Measurements from ENCODE around the gene SYCN. TPM values are rescaled to one million over a fixed set of nuclear protein-coding genes. Genes with fewer than 3 reads are reported as not detected.

The SYCN gene
- total and polyA plus RNA-seq, 2 donors (not counting 3 experiments of a cell fraction or from before 2014, with no cell fraction given) = not detected

DNA sequence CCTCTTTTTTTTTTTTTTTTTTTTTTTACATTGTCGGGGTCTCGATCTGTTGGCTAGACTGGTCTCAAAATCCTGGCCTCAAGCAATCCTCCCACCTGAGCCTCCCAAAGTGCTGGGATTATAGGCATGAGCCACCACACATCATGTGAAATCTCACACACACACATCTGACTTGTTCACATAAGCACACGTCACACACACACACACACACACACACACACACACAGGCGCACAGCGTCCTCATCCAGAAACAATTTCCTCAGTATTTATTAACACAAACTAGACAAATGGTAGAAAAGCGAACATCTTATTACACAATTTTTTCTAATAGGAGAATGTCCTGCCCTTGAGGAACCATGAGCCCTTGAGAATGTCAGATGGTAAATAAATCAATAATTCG lies 5.1 kb upstream of the SYCN start:
- no peak overlapping the region for H2AFZ ChIP-seq (ENCODE audit: low read depth, low read length)
- FAIRE-seq = no peak
- no peak overlapping the region for H3K9ac ChIP-seq (replicated peaks; ENCODE audit: extremely low read depth, insufficient read depth, low read length)
- CTCF ChIA-PET = no interaction called here
- no peaks in the 10 kb centered on the region for H3K36me3 ChIP-seq (ENCODE audit: control insufficient read depth in 2 of 2, extremely low read depth in 1 of 2, insufficient read depth in 2 of 2, low read length in 2 of 2)
- intact Hi-C loops (cut with micrococcal nuclease) = no loop called here
- no peaks in the 10 kb centered on the region for H3K9me1 ChIP-seq (replicated peaks; ENCODE audit: control insufficient read depth, extremely low read depth, insufficient read depth, low read length)
- no peak overlapping the region for H3K4me2 ChIP-seq (ENCODE audit: insufficient read depth, low read length)
- H4K20me1 ChIP-seq (replicated peaks; ENCODE audit: control insufficient read depth, extremely low read depth, insufficient read depth, low read length) = no peaks in the 10 kb centered on the region
- no TSS peak for BruUV-seq (replicated peaks)
- no peak overlapping the region for H3K27ac ChIP-seq (ENCODE audit: insufficient read depth, low read depth, low read length)
- no peak for DNase-seq (ENCODE audit: low read depth, low spot score)
- TF ChIP-seq JUN (IDR thresholded peaks at IDR 0.05; ENCODE audit: borderline replicate concordance, insufficient read depth, insufficient read length, low read depth) (no peak), POLR2AphosphoS5 (IDR thresholded peaks at IDR 0.05; ENCODE audit: insufficient read depth, low read depth, low read length) (no peak), GATA2 (IDR thresholded peaks at IDR 0.05; ENCODE audit: insufficient read depth, insufficient read length, low read depth, low read length) (no peak), FOS (IDR thresholded peaks at IDR 0.05; ENCODE audit: borderline replicate concordance, insufficient read depth, low read length) (no peak), MYC (IDR thresholded peaks at IDR 0.05; ENCODE audit: low read depth, low read length) (no peak), EZH2 (IDR thresholded peaks at IDR 0.05; ENCODE audit: borderline replicate concordance, low read depth, low read length, severe bottlenecking) (no peak)
- TF ChIP-seq, protein P1, sequence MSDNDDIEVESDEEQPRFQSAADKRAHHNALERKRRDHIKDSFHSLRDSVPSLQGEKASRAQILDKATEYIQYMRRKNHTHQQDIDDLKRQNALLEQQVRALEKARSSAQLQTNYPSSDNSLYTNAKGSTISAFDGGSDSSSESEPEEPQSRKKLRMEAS (IDR thresholded peaks at IDR 0.05; ENCODE audit: insufficient read depth, insufficient read length) = no peak
- H3K79me2 ChIP-seq (ENCODE audit: control insufficient read depth, insufficient read depth, low read length) = no peaks in the 10 kb centered on the region
- no peak overlapping the region for H3K4me3 ChIP-seq (replicated peaks in 1 of 3; ENCODE audit: insufficient read depth in 1 of 3, low read depth in 1 of 3, low read length in 3 of 3)
- dilution Hi-C loops (cut with MboI; ENCODE audit: extremely low pct_ligation_motif_present, low sequenced_read_pairs) = no loop called here
- H3K27me3 ChIP-seq (ENCODE audit: control insufficient read depth in 2 of 2, insufficient read depth in 2 of 2, low read length in 2 of 2) = peaks cover 5 to 14% of the 10 kb centered on the region in 2 experiments
- H3K9me3 ChIP-seq (replicated peaks; ENCODE audit: control insufficient read depth, insufficient read depth, low read length) = no peaks in the 10 kb centered on the region
- POLR2A ChIA-PET = no interaction called here
- H3K4me1 ChIP-seq (ENCODE audit: control insufficient read depth, extremely low read depth, insufficient read depth, low read length) = no peaks in the 10 kb centered on the region

DNA sequence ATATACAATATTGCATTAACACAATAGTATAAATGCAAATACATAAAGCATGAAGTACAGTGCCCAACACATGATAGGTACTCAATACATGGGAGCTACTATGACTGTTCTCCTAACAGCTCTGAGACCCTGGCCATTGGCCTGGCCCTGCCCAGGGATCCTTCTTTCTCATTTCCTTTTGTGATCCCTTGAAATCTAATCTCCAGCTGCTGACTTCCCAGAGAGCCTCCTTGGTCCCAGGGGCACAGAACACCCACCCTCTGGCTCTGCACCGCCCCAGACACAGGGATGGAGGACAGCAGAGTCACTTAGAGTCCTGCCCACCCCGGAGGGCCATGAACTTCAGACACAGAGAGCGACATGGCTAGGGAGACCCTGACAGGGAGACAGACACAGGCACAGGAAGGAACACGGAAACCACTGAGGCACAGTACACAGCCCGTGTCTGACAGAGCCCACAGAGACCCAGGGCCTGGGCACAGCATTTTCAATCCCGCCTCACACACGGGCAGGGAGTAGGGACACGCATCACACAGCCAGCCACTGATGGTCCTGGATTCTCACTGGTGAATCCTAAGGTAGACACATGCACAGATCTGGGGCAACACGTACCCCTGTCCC lies 4.2 kb upstream of the SYCN start:
- Histone ChIP-seq H3K79me2 (ENCODE audit: control insufficient read depth, insufficient read depth, low read length) (no peaks in the 10 kb centered on the region), H2AFZ (ENCODE audit: low read depth, low read length) (no peak overlapping the region), H3K4me1 (ENCODE audit: control insufficient read depth, extremely low read depth, insufficient read depth, low read length) (no peaks in the 10 kb centered on the region), H3K9ac (replicated peaks; ENCODE audit: extremely low read depth, insufficient read depth, low read length) (no peak overlapping the region), H3K4me2 (ENCODE audit: insufficient read depth, low read length) (no peak overlapping the region), H3K4me3 (replicated peaks in 1 of 3; ENCODE audit: insufficient read depth in 1 of 3, low read depth in 1 of 3, low read length in 3 of 3) (no peak overlapping the region), H3K27ac (ENCODE audit: insufficient read depth, low read depth, low read length) (no peak overlapping the region), H3K9me1 (replicated peaks; ENCODE audit: control insufficient read depth, extremely low read depth, insufficient read depth, low read length) (no peaks in the 10 kb centered on the region), H4K20me1 (replicated peaks; ENCODE audit: control insufficient read depth, extremely low read depth, insufficient read depth, low read length) (no peaks in the 10 kb centered on the region), H3K9me3 (replicated peaks; ENCODE audit: control insufficient read depth, insufficient read depth, low read length) (no peaks in the 10 kb centered on the region), H3K27me3 (ENCODE audit: control insufficient read depth in 2 of 2, insufficient read depth in 2 of 2, low read length in 2 of 2) (peaks cover 8 to 19% of the 10 kb centered on the region in 2 experiments), H3K36me3 (ENCODE audit: control insufficient read depth in 2 of 2, extremely low read depth in 1 of 2, insufficient read depth in 2 of 2, low read length in 2 of 2) (no peaks in the 10 kb centered on the region)
- TF ChIP-seq MYC (IDR thresholded peaks at IDR 0.05; ENCODE audit: low read depth, low read length) (no peak), POLR2A (IDR thresholded peaks at IDR 0.05; ENCODE audit: low read depth, low read length) (no peak), JUN (IDR thresholded peaks at IDR 0.05; ENCODE audit: borderline replicate concordance, insufficient read depth, insufficient read length, low read depth) (no peak), EZH2 (IDR thresholded peaks at IDR 0.05; ENCODE audit: borderline replicate concordance, low read depth, low read length, severe bottlenecking) (no peak), FOS (IDR thresholded peaks at IDR 0.05; ENCODE audit: borderline replicate concordance, insufficient read depth, low read length) (no peak), POLR2AphosphoS5 (IDR thresholded peaks at IDR 0.05; ENCODE audit: insufficient read depth, low read depth, low read length) (no peak), GATA2 (IDR thresholded peaks at IDR 0.05; ENCODE audit: insufficient read depth, insufficient read length, low read depth, low read length) (no peak)
- TF ChIP-seq, protein P2, sequence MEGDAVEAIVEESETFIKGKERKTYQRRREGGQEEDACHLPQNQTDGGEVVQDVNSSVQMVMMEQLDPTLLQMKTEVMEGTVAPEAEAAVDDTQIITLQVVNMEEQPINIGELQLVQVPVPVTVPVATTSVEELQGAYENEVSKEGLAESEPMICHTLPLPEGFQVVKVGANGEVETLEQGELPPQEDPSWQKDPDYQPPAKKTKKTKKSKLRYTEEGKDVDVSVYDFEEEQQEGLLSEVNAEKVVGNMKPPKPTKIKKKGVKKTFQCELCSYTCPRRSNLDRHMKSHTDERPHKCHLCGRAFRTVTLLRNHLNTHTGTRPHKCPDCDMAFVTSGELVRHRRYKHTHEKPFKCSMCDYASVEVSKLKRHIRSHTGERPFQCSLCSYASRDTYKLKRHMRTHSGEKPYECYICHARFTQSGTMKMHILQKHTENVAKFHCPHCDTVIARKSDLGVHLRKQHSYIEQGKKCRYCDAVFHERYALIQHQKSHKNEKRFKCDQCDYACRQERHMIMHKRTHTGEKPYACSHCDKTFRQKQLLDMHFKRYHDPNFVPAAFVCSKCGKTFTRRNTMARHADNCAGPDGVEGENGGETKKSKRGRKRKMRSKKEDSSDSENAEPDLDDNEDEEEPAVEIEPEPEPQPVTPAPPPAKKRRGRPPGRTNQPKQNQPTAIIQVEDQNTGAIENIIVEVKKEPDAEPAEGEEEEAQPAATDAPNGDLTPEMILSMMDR (IDR thresholded peaks at IDR 0.05; ENCODE audit: extremely low read depth in 1 of 2, insufficient read depth in 1 of 2, low read depth in 1 of 2, low read length in 2 of 2) = no peak
- TF ChIP-seq, protein P1 (IDR thresholded peaks at IDR 0.05; ENCODE audit: insufficient read depth, insufficient read length) = no peak
- BruUV-seq (replicated peaks) = no TSS peak
- ChIA-PET CTCF (interaction anchor here (0.7 to 0.9 kb wide), 2 partner anchors 9 to 600 kb away, joined by 3 to 4 read pairs; no protein-coding TSS in a partner anchor), POLR2A (no interaction called here)
- dilution Hi-C loops (cut with MboI; ENCODE audit: extremely low pct_ligation_motif_present, low sequenced_read_pairs) = no loop called here
- FAIRE-seq (no peak), DNase-seq (ENCODE audit: low read depth, low spot score) (no peak)
- intact Hi-C loops (cut with micrococcal nuclease) = no loop called here
